ENCODE data around the gene DUSP28.
"Not testable (repeated sequence)": the region's sequence is repeated elsewhere in the genome, so short reads cannot be mapped to it uniquely, and the experiment has no call there.

Gene DUSP28

GRCh38 chr2:240561325-240561971 is 1.3 kb downstream of the DUSP28 start:
- no peak for DNase-seq

GRCh38 chr2:240563231-240563630 is 3.1 kb downstream of the DUSP28 start:
- not testable (repeated sequence) for DNase-seq

- DNase-seq, result no peak
Observed at GRCh38 chr2:240563951-240564560, 3.9 kb downstream of the DUSP28 start.

- DNase-seq, result no peak
Observed at GRCh38 chr2:240564561-240565332, 4.6 kb downstream of the DUSP28 start.

GRCh38 chr2:240565333-240566202 is 5.4 kb downstream of the DUSP28 start:
- no peak for DNase-seq

GRCh38 chr2:240566203-240567136 is 6.3 kb downstream of the DUSP28 start:
- no peak for DNase-seq

GRCh38 chr2:240567137-240567871 is 7.1 kb downstream of the DUSP28 start:
- no peak for DNase-seq

- no peak for DNase-seq
Observed at GRCh38 chr2:240567872-240568677, 7.9 kb downstream of the DUSP28 start, which contains the start of gene RNPEPL1. TSS of gene RNPEPL1 (plus strand) at chr2:240568484. CDS start at chr2:240568587, 103 bp downstream.

- DNase-seq, result no peak
Observed at GRCh38 chr2:240568678-240569522, 8.7 kb downstream of the DUSP28 start.

- no peak for DNase-seq
Observed at GRCh38 chr2:240569523-240569997, 9.4 kb downstream of the DUSP28 start.

GRCh38 chr2:240569998-240570530 is 9.9 kb downstream of the DUSP28 start:
- DNase-seq, result no peak

GRCh38 chr2:240570531-240571313 is 10.6 kb downstream of the DUSP28 start:
- no peak for DNase-seq

GRCh38 chr2:240571314-240571973 is 11.3 kb downstream of the DUSP28 start:
- DNase-seq, result no peak

- no peak for DNase-seq
Observed at GRCh38 chr2:240572141-240573031, 12.2 kb downstream of the DUSP28 start.

GRCh38 chr2:240573071-240573515 is 12.9 kb downstream of the DUSP28 start:
- DNase-seq, result no peak
